ENCODE measurements around the gene MINDY2.

MINDY2 gene

GRCh38 chr15:58889363-58889762, 118.3 kb downstream of the MINDY2 start:
- no peak for DNase-seq

GRCh38 chr15:58898150-58898680, 127.1 kb downstream of the MINDY2 start:
- DNase-seq: no peak

GRCh38 chr15:58900631-58901030, 129.5 kb downstream of the MINDY2 start:
- DNase-seq: no peak

GRCh38 chr15:58908550-58909309, 137.6 kb downstream of the MINDY2 start:
- DNase-seq: no peak

- DNase-seq: no peak
These were observed 138.5 kb downstream of the MINDY2 start for GRCh38 chr15:58909616-58910015.

- no peak for DNase-seq
These were observed 139.4 kb downstream of the MINDY2 start for GRCh38 chr15:58910456-58910855.
